HAP-1 (cell line): ENCODE results near the gene S100A10.

ENCODE experiments used
- DNase-seq, 2 experiments: peaks; one replicate each; pipeline ENCODE4 v3.0.0-alpha.2; 2016 to 2020; ENCODE audit warnings: low spot score in 2 of 2
- H3K27me3 ChIP-seq: fragments of 250-450 bp; sonication (Bioruptor Pico); 2 replicates; pipeline ENCODE4 v1.5.1; 2020; ENCODE audit warnings: low read depth, mild to moderate bottlenecking, moderate library complexity
- H3K36me3 ChIP-seq: fragments of 250-450 bp; sonication (Bioruptor Pico); replicated peaks from 2 replicates; pipeline ENCODE4 v1.5.1; 2020; ENCODE audit warnings: mild to moderate bottlenecking
- H3K4me1 ChIP-seq: fragments of 250-450 bp; sonication (Bioruptor Pico); 2 replicates; pipeline ENCODE4 v1.5.1; 2020; ENCODE audit warnings: mild to moderate bottlenecking
- H3K4me3 ChIP-seq: fragments of 250-450 bp; sonication (Bioruptor Pico); 2 replicates; pipeline ENCODE4 v1.5.1; 2020; ENCODE audit warnings: mild to moderate bottlenecking, moderate library complexity
- H3K9me3 ChIP-seq: fragments of 250-450 bp; sonication (Bioruptor Pico); 2 replicates; pipeline ENCODE4 v1.5.1; 2020; ENCODE audit warnings: mild to moderate bottlenecking, moderate library complexity
- in situ Hi-C: fragments of 300-500 bp; cut with MboI; formaldehyde crosslinking; loops from 3 replicates; pipeline ENCODE4 v1.14.3; 2020; ENCODE audit warnings: low sequenced_read_pairs, inconsistent platforms, mixed read lengths

Gene S100A10

DNA sequence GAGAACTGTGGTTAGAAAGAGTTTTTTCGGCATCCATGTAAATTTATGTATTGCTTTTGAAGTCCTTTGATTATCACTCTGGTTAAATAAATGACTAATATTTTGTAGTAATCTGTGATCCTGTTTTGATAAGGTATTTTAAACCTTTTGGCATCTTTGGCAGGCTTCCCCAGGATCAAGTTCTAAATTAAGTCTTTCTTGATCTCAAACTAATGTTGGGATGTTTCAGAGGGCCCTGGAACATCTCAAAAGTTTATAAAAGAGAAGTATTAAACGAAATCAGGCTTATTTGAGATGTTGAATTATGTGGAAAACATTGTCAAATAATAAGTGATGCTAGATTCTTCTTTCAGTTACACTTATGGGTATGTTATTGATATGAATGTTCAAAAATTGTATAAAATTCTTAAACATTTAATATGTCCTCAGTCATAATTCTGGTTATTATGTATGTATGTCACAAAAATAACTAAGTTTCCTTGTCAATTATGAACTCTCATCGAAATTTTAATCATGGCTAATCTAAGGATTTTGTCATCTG, 36.6 kb downstream of the S100A10 start:
- Histone ChIP-seq H3K9me3 (no peaks in the 10 kb centered on the region), H3K4me3 (no peak overlapping the region), H3K27me3 (no peaks in the 10 kb centered on the region; the same call in 1 of the 2 replicates), H3K36me3 (no peaks in the 10 kb centered on the region), H3K4me1 (peaks cover 3% of the 10 kb centered on the region; the same call in 1 of the 2 replicates)
- no peak for DNase-seq
- in situ Hi-C loops = no loop called here

DNA sequence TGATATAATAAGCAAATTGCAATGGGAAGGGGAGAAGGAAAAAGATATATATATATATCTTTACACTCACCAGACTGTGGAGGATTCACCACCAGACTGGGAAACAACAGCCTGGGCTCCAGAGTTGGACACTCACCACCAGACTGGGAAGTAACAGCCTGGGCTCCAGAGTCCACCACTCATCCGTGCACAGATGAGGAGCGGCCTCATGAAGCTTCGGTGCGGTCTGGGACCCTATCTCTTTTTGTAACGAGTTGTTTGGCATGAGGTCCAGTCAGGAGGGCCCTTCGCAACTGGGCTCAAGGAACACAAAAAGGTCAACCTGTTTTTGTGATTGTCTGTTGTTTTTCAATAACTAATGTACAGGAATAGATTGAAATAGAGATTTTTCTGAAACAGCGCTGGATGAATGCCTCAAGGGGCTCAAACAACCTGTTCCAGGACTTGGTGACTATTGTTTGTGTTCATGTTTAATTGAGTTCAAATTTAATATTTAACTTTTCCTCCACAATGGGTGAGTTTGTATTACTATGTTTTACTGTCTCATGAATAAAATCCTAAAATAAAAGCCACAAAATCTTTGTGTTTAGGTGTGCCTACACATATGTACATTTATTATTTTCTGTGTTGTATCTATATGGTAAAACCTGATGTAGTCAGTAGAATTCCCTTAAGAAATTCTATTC, 40.1 kb downstream of the S100A10 start:
- in situ Hi-C loops = no loop called here
- Histone ChIP-seq H3K9me3 (no peaks in the 10 kb centered on the region), H3K27me3 (no peaks in the 10 kb centered on the region; the same call in 1 of the 2 replicates), H3K4me1 (peaks cover 3% of the 10 kb centered on the region; the same call in 1 of the 2 replicates), H3K4me3 (no peak overlapping the region), H3K36me3 (no peaks in the 10 kb centered on the region)
- no peak for DNase-seq

DNA sequence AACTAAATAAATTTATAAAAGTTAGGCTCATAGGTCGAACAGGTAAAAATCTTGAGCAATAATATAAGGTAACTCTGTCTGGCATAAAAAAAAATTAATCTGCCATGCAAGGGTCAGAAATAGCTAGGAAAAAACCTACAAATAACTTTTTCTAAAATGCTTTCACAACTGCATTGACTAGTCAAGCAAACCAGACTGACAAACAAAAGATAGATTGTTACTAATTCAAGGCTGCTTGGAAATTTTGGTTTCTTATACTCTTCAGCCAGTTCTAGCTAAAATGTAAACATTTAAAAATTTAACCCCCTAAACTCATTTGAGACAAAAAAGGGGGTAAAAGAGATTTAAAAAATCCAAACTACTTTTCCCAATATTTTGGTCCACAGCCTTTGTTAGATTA, 40.8 kb downstream of the S100A10 start:
- Histone ChIP-seq H3K4me3 (no peak overlapping the region), H3K4me1 (peaks cover 3% of the 10 kb centered on the region; the same call in 1 of the 2 replicates), H3K36me3 (no peaks in the 10 kb centered on the region), H3K9me3 (no peaks in the 10 kb centered on the region), H3K27me3 (no peaks in the 10 kb centered on the region; the same call in 1 of the 2 replicates)
- no peak for DNase-seq
- in situ Hi-C loops = no loop called here

DNA sequence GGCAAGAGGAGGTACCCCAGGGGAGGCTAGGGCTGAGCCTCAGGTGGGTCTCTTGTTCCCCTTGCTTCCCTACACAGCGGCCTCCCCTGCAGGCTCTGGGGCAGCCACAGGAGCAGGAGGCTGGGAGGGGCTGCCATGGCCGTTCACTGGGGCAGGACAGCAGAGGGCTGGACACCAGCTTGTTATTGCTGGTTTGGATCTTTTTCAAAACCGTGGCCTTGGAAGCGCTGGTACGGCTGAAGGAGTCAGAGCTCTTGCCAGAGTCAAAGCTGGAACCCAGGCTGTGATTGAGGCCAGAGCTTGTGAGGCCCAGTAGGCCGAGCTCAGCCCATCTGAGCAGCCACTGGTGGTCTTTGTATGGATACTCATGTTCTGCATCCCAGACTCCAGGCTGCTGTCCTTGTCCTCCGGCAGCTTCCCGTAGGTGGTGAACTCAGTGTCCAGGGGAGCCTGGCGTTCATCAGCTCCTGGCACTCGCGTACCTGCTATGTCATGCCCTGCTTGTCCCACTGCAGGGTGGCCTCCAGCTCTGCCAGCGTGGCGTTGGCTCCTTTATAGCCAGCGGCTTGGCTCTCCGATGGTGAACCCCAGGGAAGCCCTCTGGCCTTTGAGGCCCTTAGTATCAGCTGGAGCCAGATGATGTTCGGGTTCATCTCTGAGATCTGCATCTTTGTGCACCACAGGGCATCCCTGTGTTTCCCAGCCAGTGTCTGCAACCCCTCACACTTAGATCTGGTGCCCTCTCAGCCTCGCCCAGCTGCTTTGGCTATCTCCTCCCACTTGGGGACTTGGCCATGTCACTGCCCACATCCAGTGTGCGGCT, 44.1 kb downstream of the S100A10 start:
- Histone ChIP-seq H3K36me3 (no peaks in the 10 kb centered on the region), H3K27me3 (no peaks in the 10 kb centered on the region), H3K4me1 (peaks cover 14% of the 10 kb centered on the region), H3K9me3 (no peaks in the 10 kb centered on the region), H3K4me3 (no peak overlapping the region)
- no peak for DNase-seq
- in situ Hi-C loops = no loop called here

DNA sequence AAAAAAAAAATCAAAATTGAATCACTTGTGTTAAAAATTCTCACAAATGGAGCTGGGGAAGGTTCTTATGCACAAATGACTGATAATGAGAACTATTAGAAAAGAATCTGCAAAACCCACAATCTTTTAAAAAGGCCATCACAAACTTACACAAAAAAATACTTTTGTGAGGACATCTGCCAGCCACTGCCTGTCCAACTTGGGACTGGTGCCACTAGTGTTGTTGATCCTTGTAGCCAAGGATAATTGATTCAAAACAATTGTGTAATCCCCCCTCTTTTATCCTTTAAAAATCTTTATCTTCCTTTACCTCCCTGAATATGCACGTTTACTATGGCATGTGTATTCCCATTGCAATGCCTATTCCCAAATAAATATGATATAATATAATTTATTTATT, 45.2 kb downstream of the S100A10 start:
- H3K9me3 ChIP-seq = no peaks in the 10 kb centered on the region
- in situ Hi-C loops = no loop called here

DNA sequence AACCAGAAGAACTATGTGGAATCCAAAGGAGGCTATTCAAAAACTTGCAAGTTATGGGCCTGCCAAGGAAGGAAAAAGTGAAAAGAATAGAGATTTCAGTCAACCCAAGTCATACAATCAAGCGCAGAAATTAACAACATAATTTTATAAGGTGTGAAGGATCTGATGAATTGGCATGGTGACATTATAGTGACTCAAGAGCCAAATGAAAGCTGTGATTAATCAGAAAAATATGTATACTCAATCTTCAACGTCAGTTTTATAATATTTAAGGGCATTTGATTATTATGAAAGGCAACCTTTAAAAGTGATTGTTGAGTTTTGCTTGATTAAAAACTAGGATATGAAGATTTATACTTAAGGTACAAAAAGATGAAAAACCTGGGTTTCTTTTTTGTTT, 46.5 kb downstream of the S100A10 start:
- H3K4me1 ChIP-seq = peaks cover 12% of the 10 kb centered on the region
- H3K36me3 ChIP-seq = no peaks in the 10 kb centered on the region
- H3K4me3 ChIP-seq = no peak overlapping the region
- H3K9me3 ChIP-seq = no peaks in the 10 kb centered on the region
- no peaks in the 10 kb centered on the region for H3K27me3 ChIP-seq
- in situ Hi-C loops = no loop called here
- no peak for DNase-seq

More for the DNA sequence above, 45.2 kb downstream of the S100A10 start:
- Histone ChIP-seq H3K27me3 (no peaks in the 10 kb centered on the region), H3K4me1 (peaks cover 14% of the 10 kb centered on the region), H3K36me3 (no peaks in the 10 kb centered on the region), H3K4me3 (no peak overlapping the region)
- no peak for DNase-seq

DNA sequence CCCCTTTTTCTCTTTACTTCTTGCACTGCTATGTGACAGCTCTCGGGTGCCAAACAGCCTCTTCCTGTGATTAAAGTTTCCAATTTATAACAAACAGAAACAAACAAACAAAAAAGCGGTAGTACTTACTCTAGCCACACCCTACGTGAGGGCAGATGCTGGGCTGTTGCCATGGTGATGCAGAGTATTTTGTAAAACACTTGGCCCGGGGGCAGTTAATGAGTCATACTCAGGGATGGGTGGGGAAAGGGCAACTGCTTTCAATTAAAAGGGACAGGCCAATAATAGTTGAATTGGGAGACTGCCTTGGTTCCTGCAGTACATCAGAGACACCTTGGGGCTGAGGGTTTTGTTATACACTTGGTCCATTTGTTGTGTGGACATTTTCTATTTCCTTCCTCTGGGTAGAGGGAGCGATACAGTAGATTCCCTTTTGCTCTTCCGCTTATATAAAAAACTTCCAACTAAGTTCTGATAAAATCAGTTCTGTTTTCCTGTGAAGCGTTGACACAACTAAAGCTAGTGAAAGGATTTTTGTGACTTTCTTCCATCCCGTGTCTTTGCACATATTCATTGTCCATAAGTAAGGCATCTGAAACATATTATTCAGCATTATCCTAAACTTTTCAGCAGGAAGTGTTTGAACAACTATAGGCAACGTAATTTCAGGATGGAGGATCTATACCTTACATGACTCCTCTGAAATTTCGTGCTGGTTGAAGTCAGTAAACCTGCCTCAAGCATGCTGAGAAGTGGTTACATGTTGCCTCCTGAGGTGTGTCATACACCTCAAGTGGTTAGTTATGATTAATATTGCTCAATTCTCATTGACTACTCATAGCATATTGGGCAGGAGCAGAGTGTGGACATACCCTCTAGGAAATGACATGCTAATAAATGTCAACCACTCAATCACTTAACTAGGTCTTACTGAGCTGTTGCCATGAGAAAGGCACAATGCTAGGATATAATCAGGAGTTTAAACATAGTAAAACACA, 47.6 kb downstream of the S100A10 start:
- no peak overlapping the region for H3K4me3 ChIP-seq
- in situ Hi-C loops = no loop called here

DNA sequence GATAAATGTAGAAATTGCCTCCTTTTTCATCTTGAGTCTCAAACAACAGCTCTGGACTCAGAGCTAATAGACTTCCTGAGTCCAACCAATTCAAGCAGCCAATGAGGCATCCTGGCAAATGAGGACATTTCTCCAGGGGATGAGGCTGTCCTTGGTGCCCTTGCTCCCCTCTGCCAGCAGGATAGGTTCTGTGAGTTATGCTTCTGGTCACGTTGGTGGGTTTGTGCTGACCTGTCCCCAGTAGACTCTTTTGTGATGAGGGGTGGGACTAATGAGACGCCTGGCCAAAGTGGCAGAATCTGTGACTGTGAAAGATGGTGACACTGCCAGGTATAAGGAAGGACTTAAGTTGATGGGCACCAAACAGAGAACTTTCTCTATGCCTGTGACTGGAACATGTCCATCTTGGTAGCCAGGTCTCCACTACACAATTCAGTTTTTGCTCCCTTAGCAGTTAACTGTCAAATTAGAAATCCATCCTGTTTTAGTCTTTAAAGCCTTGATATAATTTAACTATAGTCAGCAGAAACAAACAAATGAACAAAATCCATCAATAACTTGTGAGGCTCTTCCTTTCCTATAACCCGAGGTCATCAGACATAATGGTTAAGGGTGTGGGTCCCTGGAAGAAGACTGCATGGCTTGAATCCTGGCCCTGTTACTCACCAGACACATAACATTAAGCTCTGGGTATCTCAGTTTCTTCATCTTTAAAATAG, 48.6 kb downstream of the S100A10 start:
- H3K4me3 ChIP-seq = no peak overlapping the region
- H3K9me3 ChIP-seq = no peaks in the 10 kb centered on the region
- in situ Hi-C loops = no loop called here
- no peak for DNase-seq
- peaks cover 17% of the 10 kb centered on the region for H3K4me1 ChIP-seq
- H3K27me3 ChIP-seq = no peaks in the 10 kb centered on the region
- H3K36me3 ChIP-seq = no peaks in the 10 kb centered on the region

More for the DNA sequence above, 47.6 kb downstream of the S100A10 start:
- DNase-seq = peak; percentile 92 to 94
- H3K4me1 ChIP-seq = peaks cover 14% of the 10 kb centered on the region
- H3K27me3 ChIP-seq = no peaks in the 10 kb centered on the region
- H3K9me3 ChIP-seq = no peaks in the 10 kb centered on the region
- no peaks in the 10 kb centered on the region for H3K36me3 ChIP-seq

DNA sequence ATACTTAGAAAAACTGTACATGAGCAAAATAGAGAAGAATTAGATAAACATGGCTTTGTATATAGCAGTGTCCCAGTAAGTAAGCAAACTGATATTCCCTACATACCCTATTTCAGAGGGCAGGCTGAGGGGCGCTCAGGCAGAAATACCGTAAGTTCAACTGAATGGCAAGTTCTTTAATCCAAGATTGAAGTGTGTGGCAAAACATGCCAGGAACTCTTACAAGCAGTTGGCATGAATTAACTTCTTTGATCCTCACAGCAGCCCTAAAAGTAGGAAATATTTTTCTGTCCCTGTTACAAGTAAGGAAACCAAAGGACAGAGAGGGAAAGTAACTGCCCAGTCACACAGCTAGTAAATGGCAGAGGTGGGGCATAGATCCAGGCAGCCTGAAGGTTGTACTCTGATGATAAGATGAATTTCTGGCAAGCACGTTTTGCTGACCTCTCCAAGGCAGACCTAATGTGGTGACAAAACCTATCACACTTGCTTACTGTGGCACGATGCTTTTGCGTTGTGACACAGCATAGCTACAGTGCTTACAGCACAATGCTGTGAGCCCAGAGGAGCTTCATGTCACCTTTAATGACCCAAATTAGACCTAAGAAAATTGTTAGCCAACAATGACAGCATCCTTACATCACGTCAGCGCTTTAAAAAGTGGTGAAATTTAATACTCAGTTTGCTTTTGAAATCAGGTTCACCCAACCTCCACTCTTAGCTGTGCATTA, 49.4 kb downstream of the S100A10 start:
- Histone ChIP-seq H3K36me3 (no peaks in the 10 kb centered on the region), H3K4me3 (no peak overlapping the region), H3K9me3 (no peaks in the 10 kb centered on the region), H3K4me1 (peaks cover 17% of the 10 kb centered on the region), H3K27me3 (no peaks in the 10 kb centered on the region)
- no peak for DNase-seq
- in situ Hi-C loops = no loop called here

DNA sequence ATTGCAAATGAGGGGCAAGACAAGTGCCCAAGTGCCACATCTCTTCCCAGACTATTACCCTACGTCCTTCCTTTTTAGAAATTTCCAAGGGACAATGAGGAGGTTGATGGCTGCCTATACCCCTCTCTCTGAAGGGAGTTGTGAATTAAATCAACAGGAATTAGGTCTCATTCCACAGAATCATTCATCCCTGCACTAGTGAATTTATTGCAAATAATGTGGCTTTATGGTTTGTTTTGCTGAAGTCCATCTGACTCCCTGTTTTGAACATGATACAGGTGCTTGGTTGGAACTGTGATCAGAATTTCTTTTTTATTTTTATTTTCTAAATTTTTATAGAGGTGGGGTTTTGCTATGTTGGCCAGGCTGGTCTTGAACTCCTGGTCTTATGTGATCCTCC, 50.1 kb downstream of the S100A10 start:
- Histone ChIP-seq H3K4me3 (no peak overlapping the region), H3K36me3 (no peaks in the 10 kb centered on the region), H3K27me3 (no peaks in the 10 kb centered on the region), H3K4me1 (peaks cover 17% of the 10 kb centered on the region), H3K9me3 (no peaks in the 10 kb centered on the region)
- in situ Hi-C loops = no loop called here
- DNase-seq = no peak

DNA sequence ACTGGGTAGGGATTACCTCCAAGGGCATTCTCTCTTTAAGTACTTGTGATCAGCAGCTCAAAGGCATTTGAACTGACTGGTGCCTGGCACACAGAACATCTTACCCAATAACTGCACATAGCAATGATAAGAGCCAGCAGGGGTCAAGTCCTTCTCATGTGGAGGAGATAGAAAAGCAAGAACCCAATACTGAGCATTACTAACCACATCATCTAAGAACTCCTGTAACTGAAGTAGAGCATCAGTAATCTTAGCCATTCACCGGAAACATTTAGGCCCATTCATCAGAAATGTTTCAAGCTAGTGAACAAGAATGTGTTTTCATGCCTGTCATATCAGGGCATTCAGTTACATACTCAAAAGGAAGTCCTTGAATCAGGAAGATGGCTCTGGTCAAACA, 50.8 kb downstream of the S100A10 start:
- no peak for DNase-seq
- no peaks in the 10 kb centered on the region for H3K9me3 ChIP-seq
- in situ Hi-C loops = no loop called here
- H3K4me1 ChIP-seq = peaks cover 17% of the 10 kb centered on the region
- no peak overlapping the region for H3K4me3 ChIP-seq
- H3K27me3 ChIP-seq = no peaks in the 10 kb centered on the region
- no peaks in the 10 kb centered on the region for H3K36me3 ChIP-seq

DNA sequence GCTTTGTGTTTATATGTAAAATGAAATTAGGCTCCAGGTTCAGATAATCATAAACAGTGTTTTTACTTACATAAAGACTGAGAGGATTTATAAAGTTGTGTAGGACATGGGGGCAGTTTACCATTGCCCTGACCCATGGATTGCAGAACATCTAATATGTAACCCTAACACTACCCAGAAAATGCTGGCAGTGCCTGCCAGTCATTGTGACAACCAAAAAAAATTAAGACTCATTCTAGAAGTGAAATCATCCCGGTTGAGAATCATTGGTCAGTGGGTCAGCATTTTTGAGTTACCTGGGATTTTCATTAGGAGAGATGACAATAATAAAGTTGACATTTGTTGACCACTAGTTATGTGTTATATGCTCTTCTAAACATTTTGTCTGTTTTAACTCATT, 53.1 kb downstream of the S100A10 start:
- Histone ChIP-seq H3K4me3 (no peak overlapping the region), H3K36me3 (no peaks in the 10 kb centered on the region), H3K4me1 (peaks cover 9% of the 10 kb centered on the region), H3K27me3 (no peaks in the 10 kb centered on the region), H3K9me3 (no peaks in the 10 kb centered on the region)
- DNase-seq = no peak
- in situ Hi-C loops = no loop called here
